ENCODE results near the gene EYA3.

The EYA3 gene

GRCh38 chr1:28123461-28123961 lies 35.1 kb upstream of the EYA3 start:
- Histone ChIP-seq H3K4me2 (ENCODE audit: low read length, poor library complexity, severe bottlenecking) (no peak overlapping the region), H3K36me3 (ENCODE audit: control insufficient read depth in 1 of 2, insufficient read depth in 2 of 2, low read depth in 1 of 2, low read length in 2 of 2) (no peaks in the 10 kb centered on the region), H2BK5ac (ENCODE audit: low read depth, low read length, poor library complexity, severe bottlenecking) (no peak overlapping the region), H3K23ac (ENCODE audit: low read length in 2 of 2) (no peak overlapping the region), H3K18ac (ENCODE audit: low read depth in 1 of 2, low read length in 2 of 2) (no peak overlapping the region), H4K8ac (ENCODE audit: low read length) (peak overlapping the region; percentile 40), H3K14ac (ENCODE audit: low read length in 2 of 2) (no peak overlapping the region), H3K4ac (ENCODE audit: low read depth in 1 of 2, low read length in 2 of 2) (no peak overlapping the region), H3K9ac (ENCODE audit: low read length) (no peak overlapping the region), H2BK15ac (ENCODE audit: low read depth, poor library complexity, severe bottlenecking) (no peak overlapping the region), H3K79me1 (replicated peaks; ENCODE audit: low read length, poor library complexity, severe bottlenecking) (no peaks in the 10 kb centered on the region), H3K27me3 (ENCODE audit: control insufficient read depth in 1 of 2, insufficient read depth in 1 of 2, low read length in 2 of 2) (no peaks in the 10 kb centered on the region), H2BK120ac (ENCODE audit: low read depth, low read length) (no peak overlapping the region), H3K4me1 (ENCODE audit: control insufficient read depth, insufficient read depth, low read depth, low read length) (no peaks in the 10 kb centered on the region), H3K4me3 (ENCODE audit: insufficient read depth in 1 of 2, low read depth in 1 of 2, low read length in 2 of 2) (no peak overlapping the region), H3K27ac (ENCODE audit: low read length, poor library complexity, severe bottlenecking) (no peak overlapping the region), H3K9me3 (ENCODE audit: control insufficient read depth, low read length) (no peaks in the 10 kb centered on the region), H2AK5ac (ENCODE audit: low read length, severe bottlenecking) (no peak overlapping the region), H4K91ac (ENCODE audit: low read length) (no peak overlapping the region), H2BK12ac (ENCODE audit: low read length in 2 of 2) (no peak overlapping the region), H2AFZ (ENCODE audit: low read depth, low read length) (no peak overlapping the region)
- WGBS, result 69% methylated on average over 4 of the region's 4 CpGs
- peak; percentile 65 for DNase-seq

GRCh38 chr1:28122183-28122582 lies 33.8 kb upstream of the EYA3 start:
- H2AK5ac ChIP-seq (ENCODE audit: low read length, severe bottlenecking), result no peak overlapping the region
- no peak overlapping the region for H4K8ac ChIP-seq (ENCODE audit: low read length)
- H2AFZ ChIP-seq (ENCODE audit: low read depth, low read length), result no peak overlapping the region
- H3K36me3 ChIP-seq (ENCODE audit: control insufficient read depth in 1 of 2, insufficient read depth in 2 of 2, low read depth in 1 of 2, low read length in 2 of 2), result no peaks in the 10 kb centered on the region
- H3K23ac ChIP-seq (ENCODE audit: low read length in 2 of 2), result no peak overlapping the region
- no peak overlapping the region for H3K9ac ChIP-seq (ENCODE audit: low read length)
- H3K18ac ChIP-seq (ENCODE audit: low read depth in 1 of 2, low read length in 2 of 2), result no peak overlapping the region
- H2BK5ac ChIP-seq (ENCODE audit: low read depth, low read length, poor library complexity, severe bottlenecking), result no peak overlapping the region
- H2BK120ac ChIP-seq (ENCODE audit: low read depth, low read length), result no peak overlapping the region
- no peak overlapping the region for H4K91ac ChIP-seq (ENCODE audit: low read length)
- H3K14ac ChIP-seq (ENCODE audit: low read length in 2 of 2), result no peak overlapping the region
- peak overlapping the region; percentile 29 for H3K4me2 ChIP-seq (ENCODE audit: low read length, poor library complexity, severe bottlenecking)
- H3K27ac ChIP-seq (ENCODE audit: low read length, poor library complexity, severe bottlenecking), result no peak overlapping the region
- H2BK15ac ChIP-seq (ENCODE audit: low read depth, poor library complexity, severe bottlenecking), result no peak overlapping the region
- no peak overlapping the region for H3K4me3 ChIP-seq (ENCODE audit: insufficient read depth in 1 of 2, low read depth in 1 of 2, low read length in 2 of 2)
- H2BK12ac ChIP-seq (ENCODE audit: low read length in 2 of 2), result no peak overlapping the region
- no peaks in the 10 kb centered on the region for H3K4me1 ChIP-seq (ENCODE audit: control insufficient read depth, insufficient read depth, low read depth, low read length)
- no peaks in the 10 kb centered on the region for H3K79me1 ChIP-seq (replicated peaks; ENCODE audit: low read length, poor library complexity, severe bottlenecking)
- 97% methylated on average over 3 of the region's 3 CpGs for WGBS
- H3K4ac ChIP-seq (ENCODE audit: low read depth in 1 of 2, low read length in 2 of 2), result no peak overlapping the region
- no peaks in the 10 kb centered on the region for H3K9me3 ChIP-seq (ENCODE audit: control insufficient read depth, low read length)
- DNase-seq, result no peak
- no peaks in the 10 kb centered on the region for H3K27me3 ChIP-seq (ENCODE audit: control insufficient read depth in 1 of 2, insufficient read depth in 1 of 2, low read length in 2 of 2)

- Histone ChIP-seq H3K23ac (ENCODE audit: low read length in 2 of 2) (no peak overlapping the region), H4K91ac (ENCODE audit: low read length) (no peak overlapping the region), H3K14ac (ENCODE audit: low read length in 2 of 2) (no peak overlapping the region), H3K79me1 (replicated peaks; ENCODE audit: low read length, poor library complexity, severe bottlenecking) (no peaks in the 10 kb centered on the region), H2BK120ac (ENCODE audit: low read depth, low read length) (no peak overlapping the region), H2BK15ac (ENCODE audit: low read depth, poor library complexity, severe bottlenecking) (no peak overlapping the region), H3K36me3 (ENCODE audit: control insufficient read depth in 1 of 2, insufficient read depth in 2 of 2, low read depth in 1 of 2, low read length in 2 of 2) (no peaks in the 10 kb centered on the region), H4K8ac (ENCODE audit: low read length) (no peak overlapping the region), H2AK5ac (ENCODE audit: low read length, severe bottlenecking) (no peak overlapping the region), H2AFZ (ENCODE audit: low read depth, low read length) (no peak overlapping the region), H2BK12ac (ENCODE audit: low read length in 2 of 2) (no peak overlapping the region), H3K9me3 (ENCODE audit: control insufficient read depth, low read length) (no peaks in the 10 kb centered on the region), H3K4ac (ENCODE audit: low read depth in 1 of 2, low read length in 2 of 2) (no peak overlapping the region), H2BK5ac (ENCODE audit: low read depth, low read length, poor library complexity, severe bottlenecking) (no peak overlapping the region), H3K4me3 (ENCODE audit: insufficient read depth in 1 of 2, low read depth in 1 of 2, low read length in 2 of 2) (no peak overlapping the region), H3K4me1 (ENCODE audit: control insufficient read depth, insufficient read depth, low read depth, low read length) (no peaks in the 10 kb centered on the region), H3K27ac (ENCODE audit: low read length, poor library complexity, severe bottlenecking) (no peak overlapping the region), H3K27me3 (ENCODE audit: control insufficient read depth in 1 of 2, insufficient read depth in 1 of 2, low read length in 2 of 2) (no peaks in the 10 kb centered on the region), H3K9ac (ENCODE audit: low read length) (no peak overlapping the region), H3K4me2 (ENCODE audit: low read length, poor library complexity, severe bottlenecking) (no peak overlapping the region), H3K18ac (ENCODE audit: low read depth in 1 of 2, low read length in 2 of 2) (no peak overlapping the region)
- WGBS, result 92% methylated on average over 2 of the region's 8 CpGs
- no peak for DNase-seq
These were observed 31.1 kb upstream of the EYA3 start for GRCh38 chr1:28119556-28119955.

GRCh38 chr1:28118640-28119307 lies 30.4 kb upstream of the EYA3 start:
- H2AFZ ChIP-seq (ENCODE audit: low read depth, low read length), result no peak overlapping the region
- H2AK5ac ChIP-seq (ENCODE audit: low read length, severe bottlenecking), result no peak overlapping the region
- H3K14ac ChIP-seq (ENCODE audit: low read length in 2 of 2), result no peak overlapping the region
- H2BK15ac ChIP-seq (ENCODE audit: low read depth, poor library complexity, severe bottlenecking), result no peak overlapping the region
- no peaks in the 10 kb centered on the region for H3K9me3 ChIP-seq (ENCODE audit: control insufficient read depth, low read length)
- no peaks in the 10 kb centered on the region for H3K27me3 ChIP-seq (ENCODE audit: control insufficient read depth in 1 of 2, insufficient read depth in 1 of 2, low read length in 2 of 2)
- H3K4me2 ChIP-seq (ENCODE audit: low read length, poor library complexity, severe bottlenecking), result no peak overlapping the region
- no peak overlapping the region for H2BK120ac ChIP-seq (ENCODE audit: low read depth, low read length)
- no peak for DNase-seq
- H2BK12ac ChIP-seq (ENCODE audit: low read length in 2 of 2), result no peak overlapping the region
- H4K91ac ChIP-seq (ENCODE audit: low read length), result no peak overlapping the region
- no peak overlapping the region for H3K4ac ChIP-seq (ENCODE audit: low read depth in 1 of 2, low read length in 2 of 2)
- 81% methylated on average over 4 of the region's 5 CpGs for WGBS
- H3K9ac ChIP-seq (ENCODE audit: low read length), result no peak overlapping the region
- no peak overlapping the region for H3K27ac ChIP-seq (ENCODE audit: low read length, poor library complexity, severe bottlenecking)
- H3K18ac ChIP-seq (ENCODE audit: low read depth in 1 of 2, low read length in 2 of 2), result no peak overlapping the region
- no peaks in the 10 kb centered on the region for H3K36me3 ChIP-seq (ENCODE audit: control insufficient read depth in 1 of 2, insufficient read depth in 2 of 2, low read depth in 1 of 2, low read length in 2 of 2)
- H4K8ac ChIP-seq (ENCODE audit: low read length), result no peak overlapping the region
- no peaks in the 10 kb centered on the region for H3K4me1 ChIP-seq (ENCODE audit: control insufficient read depth, insufficient read depth, low read depth, low read length)
- no peak overlapping the region for H3K23ac ChIP-seq (ENCODE audit: low read length in 2 of 2)
- no peak overlapping the region for H3K4me3 ChIP-seq (ENCODE audit: insufficient read depth in 1 of 2, low read depth in 1 of 2, low read length in 2 of 2)
- no peaks in the 10 kb centered on the region for H3K79me1 ChIP-seq (replicated peaks; ENCODE audit: low read length, poor library complexity, severe bottlenecking)
- no peak overlapping the region for H2BK5ac ChIP-seq (ENCODE audit: low read depth, low read length, poor library complexity, severe bottlenecking)
